Neural cell (in vitro differentiated cells): ENCODE data around the gene PTPRK.

ENCODE experiments used
- CTCF ChIP-seq: fragments of 450-650 bp; IDR thresholded peaks from 2 replicates; pipeline ENCODE4 v1.5.1; 2014; ENCODE audit warnings: antibody characterized with exemption, mild to moderate bottlenecking, moderate library complexity; ENCODE audit not compliant: poor library complexity, severe bottlenecking
- EZH2 ChIP-seq: fragments of 200-600, 300-800 bp; shearing (Covaris generic), sonication (generic); IDR thresholded peaks from 2 replicates; pipeline ENCODE4 v1.6.1; 2014; ENCODE audit warnings: antibody characterized with exemption, low read length, borderline replicate concordance, mild to moderate bottlenecking; ENCODE audit not compliant: insufficient read depth, poor library complexity, severe bottlenecking
- TAF1 ChIP-seq: IDR thresholded peaks from 2 replicates; pipeline ENCODE4 v1.6.1; 2012; ENCODE audit warnings: low read depth

GRCh38 chr6:128280066-128280465 lies 240.3 kb downstream of the PTPRK start:
- TF ChIP-seq TAF1 (no peak), CTCF (no peak), EZH2 (no peak)
